GM21526 (cell line): Measurements from ENCODE around the gene DOK6.

Experiments used
- ATAC-seq: cut with Tn5 transposase; IDR thresholded peaks from one replicate; pipeline ENCODE4 v1.9.1; 2021; ENCODE audit warnings: moderate library complexity; ENCODE audit not compliant: unreplicated experiment, low FRiP score

Gene DOK6

GRCh38 chr18:69674292-69674877 lies 273.7 kb downstream of the DOK6 start:
- ATAC-seq: no peak

- ATAC-seq: no peak
Measured at GRCh38 chr18:69674966-69675365, 274.3 kb downstream of the DOK6 start.

DNA sequence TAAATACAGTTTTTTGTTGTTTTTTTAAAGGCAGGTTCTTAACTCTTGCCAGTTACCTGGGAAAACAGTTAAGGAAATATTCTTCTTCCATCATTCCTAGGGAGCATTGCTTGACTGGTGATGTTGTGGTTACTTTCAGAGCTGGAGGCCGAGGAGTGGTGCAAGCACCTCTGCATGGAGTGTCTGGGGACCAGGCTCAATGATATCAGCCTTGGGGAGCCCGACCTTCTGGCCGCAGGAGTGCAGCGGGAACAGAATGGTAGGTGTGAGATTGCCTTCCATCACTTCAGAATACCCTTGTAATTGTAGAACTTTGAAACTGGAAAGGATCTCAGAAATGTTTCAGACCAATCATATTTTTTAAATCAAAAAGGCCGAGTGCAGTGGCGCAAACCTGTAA lies 276.9 kb downstream of the DOK6 start:
- no peak for ATAC-seq

- no peak for ATAC-seq
Measured at GRCh38 chr18:69680123-69680522, 279.4 kb downstream of the DOK6 start.

DNA sequence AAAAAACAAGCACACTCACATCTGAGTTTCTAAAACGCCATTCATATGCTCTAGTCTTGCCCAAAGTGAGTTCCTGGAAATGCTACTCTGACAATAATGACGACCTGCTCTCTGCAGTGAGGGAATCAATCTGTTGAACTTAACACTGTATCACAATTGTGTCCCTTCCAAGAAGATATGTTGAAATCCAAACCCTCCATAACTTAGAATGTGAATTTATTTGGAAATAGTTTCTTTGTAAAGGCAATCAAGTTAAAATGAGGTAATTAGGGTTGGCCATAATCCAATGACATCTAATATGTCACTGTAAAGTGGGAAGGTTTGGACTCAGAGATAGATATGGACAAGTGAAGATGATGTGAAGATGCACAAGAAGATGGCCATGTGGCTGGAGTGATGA lies 282.5 kb downstream of the DOK6 start:
- no peak for ATAC-seq

DNA sequence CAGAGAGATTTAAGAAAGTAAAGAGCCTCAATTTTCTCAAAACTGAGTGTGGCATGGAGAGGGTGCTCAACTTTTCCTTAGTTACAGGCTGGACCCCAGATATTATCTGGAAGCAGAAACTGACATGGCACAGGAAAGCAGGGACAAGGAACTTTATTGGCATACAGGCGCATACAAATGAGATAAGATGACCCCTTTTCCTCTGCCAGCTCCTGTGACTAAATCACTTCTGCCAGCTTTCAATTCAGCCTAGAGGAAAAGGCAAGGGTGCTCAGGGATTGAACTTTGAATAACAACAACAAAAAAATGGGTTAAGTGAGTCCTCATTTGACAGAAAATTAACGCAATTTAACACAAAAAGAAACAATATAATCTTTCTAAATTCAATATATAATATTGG lies 284.1 kb downstream of the DOK6 start:
- ATAC-seq: no peak

GRCh38 chr18:69686861-69687260 lies 286.2 kb downstream of the DOK6 start:
- ATAC-seq: no peak

DNA sequence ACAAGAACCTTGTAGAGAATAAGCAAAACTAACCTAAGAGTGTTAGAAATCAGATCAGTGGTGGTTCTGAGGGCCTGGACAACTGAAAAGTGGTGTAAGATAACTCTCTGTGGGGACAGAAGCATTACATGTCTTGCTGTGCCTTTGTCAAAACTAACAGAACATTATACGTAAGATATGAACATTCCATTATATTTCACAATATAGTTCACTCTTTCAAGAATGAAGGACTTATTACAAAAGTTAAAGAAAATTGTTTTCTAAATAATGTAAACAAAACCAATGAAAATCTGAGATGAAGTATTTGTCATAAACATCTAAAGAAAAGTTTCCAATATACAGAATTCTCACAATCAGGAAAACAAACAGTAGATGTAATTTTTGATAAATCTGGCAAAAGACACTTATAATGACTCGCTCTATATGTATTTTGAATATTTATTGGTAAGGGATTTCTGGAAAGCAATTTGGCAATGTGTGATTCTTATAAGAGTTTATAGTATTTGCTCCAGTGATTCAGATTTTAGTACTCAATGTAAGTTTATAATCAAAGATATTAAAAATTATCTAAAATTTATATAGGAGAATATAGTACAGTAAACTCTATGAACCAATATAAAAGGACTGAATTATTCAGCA lies 288.6 kb downstream of the DOK6 start:
- ATAC-seq: no peak

GRCh38 chr18:69691008-69691760 lies 290.5 kb downstream of the DOK6 start:
- ATAC-seq: no peak

DNA sequence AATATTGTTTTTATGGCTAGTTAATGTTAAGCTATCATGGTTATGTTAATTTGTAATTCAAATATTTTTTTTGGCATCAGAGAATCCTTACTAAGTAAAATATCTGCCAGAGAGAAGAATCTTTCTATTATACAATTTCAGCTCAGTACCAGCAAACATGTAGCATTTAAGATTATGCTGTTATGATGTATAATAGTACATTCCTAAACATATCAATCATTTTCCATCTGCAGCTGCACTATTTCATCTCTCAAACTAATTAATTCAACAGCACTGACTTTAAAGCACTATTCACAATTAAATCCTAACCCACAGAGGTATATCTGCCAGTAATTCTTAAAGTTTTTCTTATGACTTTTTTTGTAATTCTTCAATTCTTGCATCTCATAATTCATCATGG lies 296.4 kb downstream of the DOK6 start:
- no peak for ATAC-seq

- ATAC-seq: no peak
Measured at GRCh38 chr18:69697689-69698088, 297.0 kb downstream of the DOK6 start.

DNA sequence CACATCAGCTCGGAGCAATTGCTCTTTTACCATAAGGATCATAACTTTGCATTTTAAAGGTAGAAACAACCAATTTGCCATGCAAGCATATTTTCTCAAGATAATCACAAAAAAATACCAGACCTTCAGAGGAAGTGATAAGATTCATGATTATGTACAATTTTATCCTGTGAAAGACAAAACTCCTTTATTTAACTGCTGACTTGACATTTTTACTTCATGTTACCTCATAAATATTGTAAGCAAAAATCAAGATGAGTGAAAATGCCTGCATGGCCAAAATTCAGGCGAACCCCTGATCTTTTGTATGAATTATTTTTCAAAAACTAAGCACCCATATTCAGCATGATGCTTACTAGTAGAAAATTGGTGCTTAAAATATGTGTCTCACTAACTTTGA lies 300.6 kb downstream of the DOK6 start:
- no peak for ATAC-seq

DNA sequence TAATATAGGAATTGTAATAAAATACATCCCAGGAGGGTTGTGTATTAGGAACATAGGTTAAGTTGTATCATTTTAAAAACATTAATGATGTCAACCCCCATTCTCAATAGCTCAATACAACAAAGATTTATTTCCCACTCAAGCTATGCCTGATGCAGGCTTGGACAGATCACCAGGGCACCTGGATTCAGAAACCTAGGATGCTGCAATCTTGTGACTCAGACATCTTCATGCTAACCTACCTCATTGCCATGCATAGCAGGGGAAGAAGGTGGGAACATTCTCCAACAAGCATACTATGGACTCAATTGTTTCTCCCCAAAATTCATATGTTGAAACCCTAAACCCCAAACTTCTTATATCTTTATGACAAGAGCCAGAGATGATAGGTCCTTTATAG lies 302.8 kb downstream of the DOK6 start:
- no peak for ATAC-seq

GRCh38 chr18:69705987-69706386 lies 305.3 kb downstream of the DOK6 start:
- no peak for ATAC-seq

- no peak for ATAC-seq
Measured at GRCh38 chr18:69708844-69709243, 308.2 kb downstream of the DOK6 start.

- ATAC-seq: no peak
Measured at GRCh38 chr18:69715191-69715795, 314.6 kb downstream of the DOK6 start.

DNA sequence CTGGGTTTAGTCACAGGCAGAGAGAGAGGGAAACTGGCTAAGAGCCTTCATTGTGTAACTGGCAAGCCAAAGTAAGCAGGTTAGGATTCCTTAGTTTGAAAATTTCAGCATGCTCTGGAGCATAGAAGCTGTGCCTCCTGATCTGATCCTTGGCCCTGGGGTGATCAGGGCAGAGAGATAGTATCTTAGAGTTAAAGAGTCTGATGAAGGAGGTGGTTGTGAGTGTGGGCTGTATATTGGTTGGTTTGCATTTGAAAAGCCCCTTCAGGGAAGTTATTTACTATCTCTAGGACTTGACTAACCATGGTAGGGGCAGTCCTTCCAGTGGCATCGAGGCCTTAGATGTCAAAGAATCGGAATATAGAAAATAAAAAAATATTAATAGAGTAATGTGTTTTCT lies 316.9 kb downstream of the DOK6 start:
- ATAC-seq: no peak

- no peak for ATAC-seq
Measured at GRCh38 chr18:69718912-69719547, 318.3 kb downstream of the DOK6 start.

- ATAC-seq: no peak
Measured at GRCh38 chr18:69720422-69720821, 319.7 kb downstream of the DOK6 start.

- no peak for ATAC-seq
Measured at GRCh38 chr18:69723434-69723833, 322.7 kb downstream of the DOK6 start.

DNA sequence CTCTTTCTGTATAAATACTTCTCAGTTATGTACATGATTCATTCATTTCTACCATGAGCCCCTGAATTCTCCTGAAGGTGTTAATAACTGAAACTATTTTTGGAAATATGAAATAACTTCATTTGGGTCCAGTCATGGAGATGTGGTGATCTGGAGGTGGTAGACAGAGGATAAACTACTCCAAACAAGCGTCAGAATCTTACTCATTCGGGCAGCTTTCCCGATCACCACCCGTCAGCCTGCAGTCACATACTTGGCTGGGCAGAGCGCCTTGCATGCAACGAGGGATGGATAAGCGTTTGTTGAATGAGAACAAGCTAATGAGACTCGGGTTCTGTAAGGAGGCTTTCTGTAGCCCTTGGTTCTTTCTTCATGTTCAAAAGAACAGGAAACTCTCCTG lies 324.3 kb downstream of the DOK6 start:
- no peak for ATAC-seq
